ENCODE results near the gene ATL3.

DNA sequence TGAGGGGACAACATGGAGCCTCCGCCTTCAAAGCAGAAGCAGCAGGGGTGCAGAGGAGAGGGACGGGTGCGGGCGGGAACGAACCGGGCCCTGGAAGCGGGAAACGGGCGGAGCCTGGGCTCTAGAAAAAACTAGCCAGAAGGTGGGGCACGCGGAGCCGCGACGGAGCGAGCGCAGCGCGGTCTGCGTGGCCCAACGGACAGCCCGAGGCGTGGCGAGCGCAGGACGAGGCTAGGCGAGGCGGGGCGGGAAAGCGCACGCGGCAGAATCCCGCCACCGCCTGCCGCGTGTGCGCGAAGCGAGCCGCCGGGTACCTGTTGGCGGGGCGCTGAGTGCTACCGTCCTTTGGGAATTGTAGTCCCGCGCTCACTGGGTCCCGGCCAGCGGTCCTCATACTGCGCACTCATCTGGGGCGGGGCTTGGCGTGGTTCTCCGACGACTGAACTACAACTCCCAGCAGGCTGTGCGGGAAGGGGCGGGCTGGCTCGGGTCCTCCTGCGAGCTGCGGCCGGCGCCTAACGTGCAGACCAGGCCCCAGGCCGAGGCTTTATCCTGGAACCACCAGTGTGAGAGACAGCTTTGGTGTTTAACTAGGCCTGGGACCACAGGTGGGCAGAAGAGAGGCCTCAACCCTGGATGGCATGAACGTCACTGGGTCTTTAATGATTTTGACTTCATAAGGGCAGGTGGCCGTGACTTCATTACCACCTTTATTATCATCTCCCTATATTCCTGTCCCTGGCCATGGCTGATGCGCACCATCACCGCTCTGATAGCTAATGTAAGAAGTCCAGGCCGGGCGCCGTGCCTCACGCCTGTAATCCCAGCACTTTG lies at the start of gene ATL3:
- TF ChIP-seq, protein P1, sequence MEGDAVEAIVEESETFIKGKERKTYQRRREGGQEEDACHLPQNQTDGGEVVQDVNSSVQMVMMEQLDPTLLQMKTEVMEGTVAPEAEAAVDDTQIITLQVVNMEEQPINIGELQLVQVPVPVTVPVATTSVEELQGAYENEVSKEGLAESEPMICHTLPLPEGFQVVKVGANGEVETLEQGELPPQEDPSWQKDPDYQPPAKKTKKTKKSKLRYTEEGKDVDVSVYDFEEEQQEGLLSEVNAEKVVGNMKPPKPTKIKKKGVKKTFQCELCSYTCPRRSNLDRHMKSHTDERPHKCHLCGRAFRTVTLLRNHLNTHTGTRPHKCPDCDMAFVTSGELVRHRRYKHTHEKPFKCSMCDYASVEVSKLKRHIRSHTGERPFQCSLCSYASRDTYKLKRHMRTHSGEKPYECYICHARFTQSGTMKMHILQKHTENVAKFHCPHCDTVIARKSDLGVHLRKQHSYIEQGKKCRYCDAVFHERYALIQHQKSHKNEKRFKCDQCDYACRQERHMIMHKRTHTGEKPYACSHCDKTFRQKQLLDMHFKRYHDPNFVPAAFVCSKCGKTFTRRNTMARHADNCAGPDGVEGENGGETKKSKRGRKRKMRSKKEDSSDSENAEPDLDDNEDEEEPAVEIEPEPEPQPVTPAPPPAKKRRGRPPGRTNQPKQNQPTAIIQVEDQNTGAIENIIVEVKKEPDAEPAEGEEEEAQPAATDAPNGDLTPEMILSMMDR (IDR thresholded peaks at IDR 0.05; ENCODE audit: poor library complexity): no peak
- TF ChIP-seq EZH2phosphoT487 (IDR thresholded peaks at IDR 0.05; ENCODE audit: low read depth, severe bottlenecking, unreplicated experiment) (no peak), EZH2 (IDR thresholded peaks at IDR 0.05; ENCODE audit: borderline replicate concordance) (no peak)

All from hepatocyte (in vitro differentiated cells).